GM12878 (cell line): Measurements from ENCODE around the gene GNG3. TPM values are rescaled to one million over a fixed set of nuclear protein-coding genes. Genes with fewer than 3 reads are reported as not detected.

Experiments used
- ATAC-seq: fragments of 200-7000 bp; cut with Tn5 transposase; 3 replicates; pipeline ENCODE4 v1.9.1; 2020; ENCODE audit warnings: mild to moderate bottlenecking, moderate library complexity
- BruUV-seq: library from RNA; stranded (reverse); fragments of 400-500 nt; replicated peaks from 2 replicates; lab custom pipeline; 2021; lab: Mats Ljungman, UMichigan
- CTCF ChIA-PET: fragments of 300-600 bp; sonication (Branson Sonifier 250); formaldehyde crosslinking; extraction: SDS; loops from one replicate; lab custom pipeline; 2021; ENCODE audit warnings: inconsistent platforms; lab: Yijun Ruan, JAX
- POLR2A ChIA-PET: fragments of 350-600 bp; formaldehyde crosslinking; extraction: SDS; loops from one replicate; lab custom pipeline; 2021; ENCODE audit warnings: inconsistent platforms; lab: Charles Lee
- RAD21 ChIA-PET: fragments of 300-600 bp; sonication (Branson Sonifier 250); formaldehyde crosslinking; loops from one replicate; lab custom pipeline; 2023; ENCODE audit warnings: antibody characterized with exemption; ENCODE audit not compliant: unreplicated experiment; lab: Charles Lee
- SMC1A ChIA-PET: fragments of 300-600 bp; sonication (Branson Sonifier 250); formaldehyde crosslinking; loops from one replicate; lab custom pipeline; 2023; ENCODE audit not compliant: unreplicated experiment, uncharacterized antibody; lab: Charles Lee
- DNase-seq: peaks from one replicate; pipeline ENCODE4 v3.0.0-alpha.2; 2011; ENCODE audit warnings: low read depth, low spot score
- FAIRE-seq: peaks from 3 replicates; lab custom pipeline; 2011; peaks lifted over from hg19 to GRCh38; lab: Jason Lieb, UNC
- H2AFZ ChIP-seq: 2 replicates; pipeline ENCODE4 v1.6.0; 2011; ENCODE audit warnings: low read depth, low read length, control low read depth; ENCODE audit not compliant: control insufficient read depth
- H3K27ac ChIP-seq: 2 replicates; pipeline ENCODE4 v1.5.1; 2011; ENCODE audit warnings: control low read depth; ENCODE audit not compliant: control insufficient read depth, insufficient read depth
- H3K27me3 ChIP-seq, 2 experiments: replicated peaks in 1 of 2; 2 replicates each; pipeline versions ENCODE4 v1.6.0 to v1.6.1; 2011; ENCODE audit warnings: low read length in 1 of 2; ENCODE audit not compliant: control insufficient read depth in 2 of 2, insufficient read depth in 2 of 2
- H3K36me3 ChIP-seq, 2 experiments: 2 replicates each; pipeline ENCODE4 v1.5.1; 2011; ENCODE audit warnings: low read length in 1 of 2; ENCODE audit not compliant: control insufficient read depth in 2 of 2, insufficient read depth in 2 of 2
- H3K4me1 ChIP-seq: 2 replicates; pipeline ENCODE4 v1.6.1; 2011; ENCODE audit warnings: mild to moderate bottlenecking, low read length, moderate library complexity, mixed read lengths; ENCODE audit not compliant: control insufficient read depth, insufficient read depth
- H3K4me2 ChIP-seq: 2 replicates; pipeline ENCODE4 v1.6.0; 2011; ENCODE audit warnings: control low read depth; ENCODE audit not compliant: control insufficient read depth, insufficient read depth
- H3K4me3 ChIP-seq: fragments of 200-600 bp; sonication (generic); 2 replicates; pipeline ENCODE4 v1.5.1; 2016
- H3K79me2 ChIP-seq: 2 replicates; pipeline ENCODE4 v1.6.0; 2011; ENCODE audit warnings: low read length; ENCODE audit not compliant: control insufficient read depth, insufficient read depth
- H3K9ac ChIP-seq: 2 replicates; pipeline ENCODE4 v1.8.0; 2011; ENCODE audit warnings: low read length, control low read depth, mixed read lengths; ENCODE audit not compliant: control insufficient read depth, insufficient read depth
- H3K9me3 ChIP-seq: replicated peaks from 3 replicates; pipeline ENCODE4 v1.5.1; 2011; ENCODE audit warnings: mild to moderate bottlenecking, low read length; ENCODE audit not compliant: control insufficient read depth, insufficient read depth
- H4K20me1 ChIP-seq: 2 replicates; pipeline ENCODE4 v1.6.0; 2011; ENCODE audit not compliant: control insufficient read depth, insufficient read depth
- BCL3 ChIP-seq: IDR thresholded peaks from 2 replicates; pipeline ENCODE4 v1.6.1; 2011; ENCODE audit warnings: borderline replicate concordance, low read depth, mild to moderate bottlenecking, moderate library complexity, low read length; ENCODE audit not compliant: insufficient read depth, poor library complexity, severe bottlenecking
- CHD1 ChIP-seq: IDR thresholded peaks from 2 replicates; pipeline ENCODE4 v1.6.1; 2012; ENCODE audit warnings: low read depth, low read length, improper control_type of control experiment
- IKZF1 ChIP-seq: fragments of 450-650 bp; conservative IDR thresholded peaks from 2 replicates; pipeline ENCODE4 v1.6.1; 2017; ENCODE audit warnings: antibody characterized with exemption, mild to moderate bottlenecking
- IKZF2 ChIP-seq, 2 experiments: fragments of 450-650 bp; IDR thresholded peaks; 2 replicates each; pipeline ENCODE4 v1.6.1; 2017; ENCODE audit warnings: mild to moderate bottlenecking in 2 of 2, moderate library complexity in 2 of 2
- PAX8 ChIP-seq: fragments of 450-650 bp; IDR thresholded peaks from 2 replicates; pipeline ENCODE4 v1.6.1; 2017; ENCODE audit warnings: mild to moderate bottlenecking, moderate library complexity
- RB1 ChIP-seq: fragments of 450-650 bp; formaldehyde crosslinking; IDR thresholded peaks from 2 replicates; pipeline ENCODE4 v1.6.1; 2017; ENCODE audit warnings: mild to moderate bottlenecking, borderline replicate concordance
- RELB ChIP-seq: fragments of 450-650 bp; IDR thresholded peaks from 2 replicates; pipeline ENCODE4 v1.6.1; 2017; ENCODE audit warnings: low read depth, mild to moderate bottlenecking, moderate library complexity
- SREBF1 ChIP-seq: IDR thresholded peaks from 2 replicates; pipeline ENCODE4 v1.6.1; 2012; ENCODE audit warnings: mild to moderate bottlenecking, low read length
- TARDBP ChIP-seq: IDR thresholded peaks from 2 replicates; pipeline ENCODE4 v1.6.1; 2016; ENCODE audit warnings: borderline replicate concordance
- ZBTB33 ChIP-seq: fragments of 450-650 bp; IDR thresholded peaks from 2 replicates; pipeline ENCODE4 v1.6.1; 2017; ENCODE audit warnings: mild to moderate bottlenecking
- ZNF274 ChIP-seq: IDR thresholded peaks from one replicate; pipeline ENCODE4 v1.8.0; 2011; ENCODE audit not compliant: insufficient read length, insufficient read depth
- ZNF384 ChIP-seq: IDR thresholded peaks from 2 replicates; pipeline ENCODE4 v1.6.1; 2012; ENCODE audit warnings: low read depth, mild to moderate bottlenecking, low read length, improper control_type of control experiment, borderline replicate concordance
- ZNF592 ChIP-seq: fragments of 450-650 bp; IDR thresholded peaks from 2 replicates; pipeline ENCODE4 v1.6.1; 2017; ENCODE audit warnings: mild to moderate bottlenecking, moderate library complexity
- WGBS: methylation state at CpG from one replicate; pipeline ENCODE4 v1.1.6; 2016; ENCODE audit warnings: low lambda C conversion rate; ENCODE audit not compliant: insufficient replicate concordance, insufficient coverage; ENCODE audit errors: missing lambda C conversion rate; 5-methylcytosine and 5-hydroxymethylcytosine counted together
- in situ Hi-C: fragments of 300-500 bp; cut with MboI; formaldehyde crosslinking; loops from 9 replicates; pipeline ENCODE4 v1.14.3; 2018; ENCODE audit warnings: mixed read lengths
- intact Hi-C: fragments of 100-400 bp; cut with micrococcal nuclease; formaldehyde crosslinking; loops from one replicate; pipeline ENCODE4 v1.14.2; 2022; ENCODE audit not compliant: unreplicated experiment
- polyA plus RNA-seq, 11 experiments: library from polyadenylated mRNA; depleted of rRNA in 4 of 11; unstranded in 6 of 11; stranded (reverse) in 5 of 11; fragments of >200 nt; fragmentation: Nextera tagmentation in 4 of 11; fragmentation: Illumina TruSeq in 1 of 11; extraction: Ambion mirVana in 4 of 11; extraction: Trizol in 1 of 11; gene quantifications; 1 replicate in 1 of 11; 2 replicates in 10 of 11; pipeline versions ENCODE4 v1.2.1 to v1.2.3, GENCODE V29; 2011 to 2016; ENCODE audit warnings: inconsistent platforms in 2 of 11, missing spikeins in 2 of 11, low read depth in 1 of 11
- total RNA-seq, 4 experiments: library from RNA; depleted of rRNA in 3 of 4; stranded (reverse); fragments of >200 nt in 3 of 4; fragmentation: Illumina TruSeq in 1 of 4; extraction: Trizol in 1 of 4; gene quantifications; 2 replicates each; pipeline versions ENCODE4 v1.2.1 to v1.2.3, GENCODE V29; 2013 to 2021

The GNG3 gene
- total and polyA plus RNA-seq, 10 of the 15 experiments (the other 5 are each of a cell fraction or from before 2014, with no cell fraction given), result 0.27 to 0.83 (median 0.57) TPM; not detected in 5

- Histone ChIP-seq H3K4me1 (peaks cover 6% of the 10 kb centered on the region), H3K4me3 (peak overlapping the region; percentile 85), H3K9ac (peak overlapping the region; percentile 78; the same call in 1 of the 2 replicates), H3K27me3 (no peaks in the 10 kb centered on the region), H3K9me3 (no peaks in the 10 kb centered on the region), H3K36me3 (no peaks in the 10 kb centered on the region; a peak in 1 of 4 replicates), H4K20me1 (no peaks in the 10 kb centered on the region), H3K4me2 (peak overlapping the region; percentile 96), H2AFZ (peak overlapping the region; percentile 98), H3K27ac (peak overlapping the region; percentile 92; the same call in 1 of the 2 replicates), H3K79me2 (no peaks in the 10 kb centered on the region; the same call in 1 of the 2 replicates)
- no peak for FAIRE-seq
- BruUV-seq, result TSS peak; percentile 92
- no peak for ATAC-seq
- in situ Hi-C loops (no loop called here), intact Hi-C loops (no loop called here)
- WGBS, result 63% methylated on average over 15 of the region's 15 CpGs
- ChIA-PET CTCF (interaction anchor here (0.8 to 3.5 kb wide), 20 partner anchors 8 to 328 kb away, joined by 3 to 42 read pairs (median 4); partner anchors contain the start of genes B3GAT3, HNRNPUL2, POLR2G and TAF6L), POLR2A (interaction anchor here (0.5 to 4.6 kb wide), 33 partner anchors 9 to 785 kb away, joined by 3 to 70 read pairs (median 7); partner anchors contain the start of genes B3GAT3, C11orf98, CSKMT and EEF1G), RAD21 (interaction anchor here (0.6 to 2.1 kb wide), 22 partner anchors 8 to 346 kb away, joined by 3 to 44 read pairs (median 4); partner anchors contain the start of genes C11orf98, CSKMT, HNRNPUL2 and MTA2), SMC1A (interaction anchor here (0.9 to 3.5 kb wide), 16 partner anchors 9 to 196 kb away, joined by 3 to 27 read pairs (median 5); partner anchors contain the start of genes HNRNPUL2, TAF6L and TTC9C)
- no peak for DNase-seq
- no peak for TF ChIP-seq ZNF592
- no peak for TF ChIP-seq BCL3
- no peak for TF ChIP-seq RELB
- TF ChIP-seq PAX8, result no peak
- TF ChIP-seq CHD1, result no peak
- TF ChIP-seq ZNF274, result no peak
- TF ChIP-seq IKZF2 (IDR thresholded peaks at IDR 0.05), result no peak
- no peak for TF ChIP-seq RB1
- TF ChIP-seq TARDBP, result no peak
- no peak for TF ChIP-seq IKZF1
- no peak for TF ChIP-seq ZBTB33
- TF ChIP-seq SREBF1, result no peak
- no peak for TF ChIP-seq ZNF384
Observed at GRCh38 chr11:62752994-62753735, 45.7 kb downstream of the GNG3 start.
